GM12801 (cell line): Measurements from ENCODE around the gene SYNE2.

Experiments used
- TF ChIP-seq, protein P1 (sequence below): IDR thresholded peaks from one replicate; pipeline ENCODE4 v1.5.1; 2011; ENCODE audit warnings: control low read depth; ENCODE audit not compliant: insufficient read length; ENCODE audit errors: extremely low read depth

SYNE2 gene

DNA sequence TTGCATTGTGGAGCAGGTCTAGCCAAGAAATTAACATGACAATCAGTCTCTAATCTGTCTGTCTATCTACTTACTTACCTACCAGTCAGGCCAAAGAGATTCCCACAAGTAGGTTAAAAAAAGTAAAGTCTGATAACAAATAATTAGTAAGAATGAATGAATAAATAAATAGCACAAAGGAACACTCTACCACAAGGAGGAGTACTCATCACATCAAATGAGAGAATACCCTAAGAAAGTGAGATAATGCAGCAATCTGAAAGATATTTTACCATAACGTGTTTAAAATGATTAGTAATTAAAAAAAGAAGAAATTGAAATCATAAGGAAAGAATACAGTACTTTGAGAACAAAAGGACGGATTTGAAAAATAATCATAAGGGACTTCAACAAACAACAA is 187.2 kb downstream of the SYNE2 start:
- TF ChIP-seq, protein P1, sequence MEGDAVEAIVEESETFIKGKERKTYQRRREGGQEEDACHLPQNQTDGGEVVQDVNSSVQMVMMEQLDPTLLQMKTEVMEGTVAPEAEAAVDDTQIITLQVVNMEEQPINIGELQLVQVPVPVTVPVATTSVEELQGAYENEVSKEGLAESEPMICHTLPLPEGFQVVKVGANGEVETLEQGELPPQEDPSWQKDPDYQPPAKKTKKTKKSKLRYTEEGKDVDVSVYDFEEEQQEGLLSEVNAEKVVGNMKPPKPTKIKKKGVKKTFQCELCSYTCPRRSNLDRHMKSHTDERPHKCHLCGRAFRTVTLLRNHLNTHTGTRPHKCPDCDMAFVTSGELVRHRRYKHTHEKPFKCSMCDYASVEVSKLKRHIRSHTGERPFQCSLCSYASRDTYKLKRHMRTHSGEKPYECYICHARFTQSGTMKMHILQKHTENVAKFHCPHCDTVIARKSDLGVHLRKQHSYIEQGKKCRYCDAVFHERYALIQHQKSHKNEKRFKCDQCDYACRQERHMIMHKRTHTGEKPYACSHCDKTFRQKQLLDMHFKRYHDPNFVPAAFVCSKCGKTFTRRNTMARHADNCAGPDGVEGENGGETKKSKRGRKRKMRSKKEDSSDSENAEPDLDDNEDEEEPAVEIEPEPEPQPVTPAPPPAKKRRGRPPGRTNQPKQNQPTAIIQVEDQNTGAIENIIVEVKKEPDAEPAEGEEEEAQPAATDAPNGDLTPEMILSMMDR = no peak

DNA sequence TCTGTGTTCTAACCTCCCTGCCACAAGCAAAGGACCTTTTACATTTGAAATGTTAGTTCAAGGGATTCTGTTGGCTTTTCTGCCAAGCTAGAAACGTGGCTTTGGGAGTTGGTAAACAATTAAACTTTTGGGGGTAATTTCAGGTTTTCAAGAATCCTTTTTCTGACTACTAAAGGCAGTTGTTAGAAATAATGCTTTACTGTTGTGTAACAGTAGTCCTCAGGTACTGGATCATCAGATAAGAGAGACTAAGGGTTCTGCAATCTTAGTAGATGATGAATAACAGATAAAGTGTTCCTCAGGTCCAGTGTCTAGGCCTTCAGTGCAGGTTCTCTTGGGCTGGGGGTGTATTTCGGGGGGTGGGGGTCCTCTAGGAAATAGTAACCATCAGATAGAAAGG is 192.3 kb downstream of the SYNE2 start:
- TF ChIP-seq, protein P1 = no peak

DNA sequence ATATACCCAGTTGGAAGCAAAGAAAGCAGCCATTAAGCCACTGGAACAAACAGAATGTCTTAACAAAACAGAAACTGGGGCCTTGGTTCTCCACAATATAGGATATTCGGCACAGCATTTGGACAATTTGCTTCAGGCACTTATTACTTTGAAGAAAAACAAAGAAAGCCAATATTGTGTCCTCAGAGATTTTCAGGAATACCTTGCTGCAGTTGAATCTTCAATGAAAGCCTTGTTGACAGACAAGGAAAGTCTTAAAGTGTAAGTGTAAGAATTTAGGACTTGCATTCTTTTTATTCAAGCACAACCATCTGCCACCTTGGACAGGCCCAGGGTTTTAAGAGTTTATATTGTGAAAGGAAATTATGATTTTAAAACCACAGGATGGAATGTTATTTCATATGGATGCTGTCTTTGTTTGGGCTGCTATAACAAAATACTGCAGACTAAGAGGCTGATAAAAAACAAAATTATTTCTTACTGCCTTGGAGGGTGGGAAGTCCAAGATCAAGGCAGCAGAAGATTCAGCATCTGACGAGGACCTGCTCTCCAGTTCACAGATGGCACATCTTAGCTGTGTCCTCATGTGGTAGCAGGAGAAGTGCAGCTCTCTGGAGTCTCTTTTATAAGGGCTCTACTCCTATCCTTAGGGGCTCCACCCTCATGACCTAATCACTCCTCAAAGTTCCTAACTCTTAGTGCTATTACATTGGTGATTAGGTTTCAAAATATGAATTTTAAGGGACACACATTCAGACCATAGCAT is 197.0 kb downstream of the SYNE2 start:
- TF ChIP-seq, protein P1 = no peak

DNA sequence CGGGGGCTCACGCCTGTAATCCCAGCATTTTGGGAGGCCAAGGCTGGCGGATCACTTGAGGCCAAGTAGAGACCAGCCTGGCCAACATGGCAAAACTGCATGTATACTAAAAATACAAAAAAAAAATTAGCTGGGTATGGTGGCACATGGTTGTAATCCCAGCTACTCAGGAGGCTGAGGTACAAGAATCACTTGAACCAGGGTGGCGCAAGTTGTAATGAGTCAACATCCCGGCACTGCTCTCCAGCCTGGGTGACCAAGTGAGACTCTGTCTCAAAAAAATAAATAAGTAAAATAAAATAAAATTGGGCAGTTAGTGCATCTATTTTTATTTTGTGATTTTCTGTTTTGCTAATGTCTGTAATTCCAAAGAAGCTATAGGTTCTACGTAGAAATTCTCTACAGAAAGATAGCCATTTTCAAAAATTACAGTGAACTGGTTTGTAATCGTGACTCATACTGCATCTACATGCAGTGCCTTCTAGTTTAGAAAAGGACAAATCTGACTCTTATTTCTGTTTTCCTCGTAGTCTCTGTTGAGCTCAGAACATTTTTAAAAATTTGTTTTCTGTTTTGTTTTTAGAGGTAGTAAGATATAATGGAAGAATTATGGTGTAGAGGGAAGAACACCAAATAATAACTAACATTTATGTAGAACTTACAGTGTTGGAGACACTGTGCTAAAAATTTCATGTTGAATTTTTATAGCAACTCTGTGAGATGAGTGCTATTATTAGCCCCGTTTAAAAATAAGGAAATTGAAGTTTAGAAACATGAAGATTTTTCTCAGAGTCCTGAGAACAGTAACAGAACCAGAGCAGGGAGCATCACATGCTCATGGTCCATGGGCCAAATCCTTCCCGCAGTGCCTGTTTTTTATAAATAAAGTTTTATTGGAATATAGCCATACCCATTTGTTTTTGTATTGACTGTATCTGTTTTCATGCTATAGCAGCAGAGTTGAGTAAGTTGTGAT is 201.2 kb downstream of the SYNE2 start:
- TF ChIP-seq, protein P1 = no peak

DNA sequence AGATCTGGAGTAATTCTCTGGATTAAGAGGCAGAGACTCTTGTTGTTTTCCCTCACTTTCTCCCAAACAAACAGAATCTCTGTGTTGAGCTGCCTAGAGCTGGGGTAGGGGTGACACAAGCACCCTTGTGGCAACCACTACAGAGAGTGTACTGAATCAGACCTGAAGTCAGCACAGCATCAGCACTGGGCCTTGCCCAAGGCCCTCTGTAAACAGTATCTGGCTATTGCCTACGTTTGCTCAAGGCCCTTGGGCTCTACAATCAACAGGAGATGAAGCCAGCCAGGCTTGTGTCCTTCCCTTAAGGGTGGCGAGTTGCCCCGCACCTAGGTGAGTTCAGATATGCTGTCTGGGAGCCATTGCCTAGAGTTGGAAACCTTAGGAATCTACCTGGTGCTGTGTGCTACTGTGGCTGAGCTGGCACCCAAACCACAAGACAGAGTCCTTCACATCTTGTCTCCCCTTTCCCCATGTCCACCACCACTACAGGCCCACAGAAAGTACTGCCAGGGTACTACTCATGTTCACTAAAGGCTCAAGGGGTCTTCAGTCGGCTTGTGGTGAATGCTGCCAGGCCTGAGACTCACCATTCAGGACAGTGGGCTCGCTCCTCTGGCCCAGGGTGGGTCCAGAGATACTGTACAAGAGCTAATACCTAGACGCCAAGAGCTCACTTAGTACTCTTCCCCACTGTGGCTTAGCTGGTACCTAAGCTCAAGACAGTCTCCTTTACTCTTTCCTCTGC is 206.8 kb downstream of the SYNE2 start:
- TF ChIP-seq, protein P1 = no peak

DNA sequence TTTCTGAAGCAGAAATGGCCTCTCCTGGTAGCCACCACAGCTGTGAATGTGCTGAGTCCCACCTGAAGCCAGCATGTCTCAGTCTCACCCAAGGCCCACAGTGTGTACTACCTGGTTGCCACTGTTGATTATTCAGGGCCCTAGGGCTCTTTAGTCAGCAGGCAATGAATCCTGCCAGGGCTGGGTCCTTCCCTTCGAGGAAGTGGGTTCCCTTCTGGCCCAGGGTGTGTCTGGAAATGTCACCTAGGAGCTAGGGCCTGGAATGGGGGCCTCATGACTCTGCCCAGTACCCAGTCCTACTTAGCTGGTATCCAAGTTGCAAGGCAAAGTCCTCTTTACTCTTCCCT is 207.4 kb downstream of the SYNE2 start:
- TF ChIP-seq, protein P1 = no peak

DNA sequence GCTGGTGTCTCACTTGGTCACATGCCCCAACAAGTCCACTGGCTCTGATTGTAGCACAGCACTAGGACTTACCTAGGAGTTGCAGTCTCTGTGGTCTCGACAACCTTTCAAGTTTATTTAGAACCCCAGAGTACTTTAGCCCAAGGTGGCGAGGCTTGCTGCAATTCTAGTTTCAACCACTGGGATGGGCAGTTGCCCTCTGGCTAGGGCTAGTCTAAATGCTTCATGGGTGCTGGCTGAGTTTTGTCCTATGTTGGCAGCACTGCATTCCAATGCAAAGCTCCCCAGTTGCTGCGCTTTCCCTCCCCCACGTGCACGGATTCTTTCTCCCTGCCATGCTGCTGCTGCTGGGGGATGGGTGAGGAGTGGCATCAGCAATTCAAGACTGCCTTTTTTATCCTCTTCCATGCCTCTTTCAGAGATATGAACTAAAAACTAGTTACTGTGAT is 207.9 kb downstream of the SYNE2 start:
- TF ChIP-seq, protein P1 = no peak
